HEK293T (cell line): ENCODE results near the gene CRLF1.

Experiments
- CTCF ChIA-PET: fragments of 350-600 bp; formaldehyde crosslinking; extraction: SDS; loops from one replicate; lab custom pipeline; 2021; ENCODE audit warnings: antibody characterized with exemption, inconsistent platforms; lab: Yijun Ruan, JAX
- POLR2A ChIA-PET: fragments of 350-600 bp; formaldehyde crosslinking; extraction: SDS; loops from one replicate; lab custom pipeline; 2020; ENCODE audit warnings: antibody characterized with exemption, inconsistent platforms; lab: Yijun Ruan, JAX
- DNase-seq: peaks from one replicate; pipeline ENCODE4 v3.0.0; 2012; ENCODE audit warnings: mixed read lengths; ENCODE audit errors: extremely low spot score
- ARNT ChIP-seq: fragments of 450-650 bp; IDR thresholded peaks from 2 replicates; pipeline ENCODE4 v1.6.1; 2017; ENCODE audit warnings: mild to moderate bottlenecking
- BHLHE40 ChIP-seq: fragments of 450-650 bp; IDR thresholded peaks from 2 replicates; pipeline ENCODE4 v1.6.1; 2016; ENCODE audit warnings: mild to moderate bottlenecking, moderate library complexity, borderline replicate concordance
- CTBP1 ChIP-seq: fragments of 450-650 bp; IDR thresholded peaks from 2 replicates; pipeline ENCODE4 v1.6.1; 2016; ENCODE audit warnings: borderline replicate concordance
- ELF4 ChIP-seq: fragments of 450-650 bp; IDR thresholded peaks from 2 replicates; pipeline ENCODE4 v1.6.1; 2017; ENCODE audit warnings: antibody characterized with exemption
- FOXA1 ChIP-seq: fragments of 450-650 bp; IDR thresholded peaks from 2 replicates; pipeline ENCODE4 v1.6.1; 2016; ENCODE audit warnings: mild to moderate bottlenecking
- FOXK2 ChIP-seq: fragments of 450-650 bp; IDR thresholded peaks from 2 replicates; pipeline ENCODE4 v1.6.1; 2016; ENCODE audit warnings: mild to moderate bottlenecking
- FOXM1 ChIP-seq: fragments of 450-650 bp; IDR thresholded peaks from 2 replicates; pipeline ENCODE4 v1.6.1; 2017; ENCODE audit warnings: mild to moderate bottlenecking, borderline replicate concordance
- HDGF ChIP-seq: fragments of 450-650 bp; IDR thresholded peaks from 2 replicates; pipeline ENCODE4 v1.6.1; 2017; ENCODE audit warnings: antibody characterized with exemption, borderline replicate concordance
- L3MBTL2 ChIP-seq: fragments of 450-650 bp; conservative IDR thresholded peaks from 2 replicates; pipeline ENCODE4 v1.6.1; 2016; ENCODE audit warnings: mild to moderate bottlenecking
- LEF1 ChIP-seq: fragments of 450-650 bp; IDR thresholded peaks from 2 replicates; pipeline ENCODE4 v1.6.1; 2017; ENCODE audit warnings: mild to moderate bottlenecking, borderline replicate concordance
- NFRKB ChIP-seq: fragments of 450-650 bp; IDR thresholded peaks from 2 replicates; pipeline ENCODE4 v1.6.1; 2016; ENCODE audit warnings: mild to moderate bottlenecking, moderate library complexity
- SP1 ChIP-seq: fragments of 450-650 bp; IDR thresholded peaks from 2 replicates; pipeline ENCODE4 v1.6.1; 2017
- SUZ12 ChIP-seq: fragments of 450-650 bp; IDR thresholded peaks from 2 replicates; pipeline ENCODE4 v1.6.1; 2016; ENCODE audit warnings: mild to moderate bottlenecking
- TARDBP ChIP-seq: fragments of 450-650 bp; IDR thresholded peaks from 2 replicates; pipeline ENCODE4 v1.6.1; 2016
- ZNF384 ChIP-seq: fragments of 450-650 bp; IDR thresholded peaks from 2 replicates; pipeline ENCODE4 v1.6.1; 2016
- TF ChIP-seq, protein P1 (sequence below): fragments of 450-650 bp; IDR thresholded peaks from 2 replicates; pipeline ENCODE4 v1.6.1; 2016

Gene CRLF1

DNA sequence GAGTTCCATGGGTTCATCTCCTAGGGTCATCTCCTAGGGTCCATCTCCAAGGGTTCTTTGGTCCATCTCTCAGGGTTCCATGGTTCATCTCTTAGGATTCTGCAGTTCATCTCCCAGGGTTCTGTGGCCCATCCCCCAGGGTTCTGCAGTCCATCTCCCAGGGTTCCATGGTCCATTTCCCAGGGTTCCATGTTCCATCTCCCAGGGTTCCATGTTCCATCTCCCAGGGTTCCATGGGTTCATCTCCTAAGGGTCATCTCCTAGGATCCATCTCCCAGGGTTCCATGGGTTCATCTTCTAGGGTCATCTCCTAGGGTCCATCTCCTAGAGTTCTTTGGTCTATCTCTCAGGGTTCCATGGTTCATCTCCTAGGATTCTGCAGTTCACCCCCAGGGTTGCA, 11.0 kb upstream of the CRLF1 start:
- POLR2A ChIA-PET, result no interaction called here
- DNase-seq, result no peak
- TF ChIP-seq ELF4 (no peak), ARNT (no peak), BHLHE40 (no peak)
- CTCF ChIA-PET, result no interaction called here

GRCh38 chr19:18616023-18616422, 9.4 kb upstream of the CRLF1 start:
- no peak for TF ChIP-seq NFRKB
- no peak for TF ChIP-seq L3MBTL2
- no peak for TF ChIP-seq ZNF384
- no peak for TF ChIP-seq FOXK2
- TF ChIP-seq LEF1, result no peak
- TF ChIP-seq TARDBP, result no peak
- TF ChIP-seq CTBP1, result no peak
- TF ChIP-seq SP1, result no peak
- TF ChIP-seq FOXA1, result no peak
- no peak for TF ChIP-seq FOXM1
- TF ChIP-seq SUZ12, result no peak
- TF ChIP-seq ELF4, result no peak
- TF ChIP-seq HDGF, result no peak
- POLR2A ChIA-PET, result no interaction called here
- CTCF ChIA-PET, result no interaction called here

GRCh38 chr19:18613589-18614234, 7.1 kb upstream of the CRLF1 start:
- DNase-seq, result no peak
- CTCF ChIA-PET, result no interaction called here
- POLR2A ChIA-PET, result no interaction called here
- TF ChIP-seq FOXK2 (no peak), FOXM1 (no peak)

More at GRCh38 chr19:18616023-18616422, 9.4 kb upstream of the CRLF1 start:
- no peak for DNase-seq

DNA sequence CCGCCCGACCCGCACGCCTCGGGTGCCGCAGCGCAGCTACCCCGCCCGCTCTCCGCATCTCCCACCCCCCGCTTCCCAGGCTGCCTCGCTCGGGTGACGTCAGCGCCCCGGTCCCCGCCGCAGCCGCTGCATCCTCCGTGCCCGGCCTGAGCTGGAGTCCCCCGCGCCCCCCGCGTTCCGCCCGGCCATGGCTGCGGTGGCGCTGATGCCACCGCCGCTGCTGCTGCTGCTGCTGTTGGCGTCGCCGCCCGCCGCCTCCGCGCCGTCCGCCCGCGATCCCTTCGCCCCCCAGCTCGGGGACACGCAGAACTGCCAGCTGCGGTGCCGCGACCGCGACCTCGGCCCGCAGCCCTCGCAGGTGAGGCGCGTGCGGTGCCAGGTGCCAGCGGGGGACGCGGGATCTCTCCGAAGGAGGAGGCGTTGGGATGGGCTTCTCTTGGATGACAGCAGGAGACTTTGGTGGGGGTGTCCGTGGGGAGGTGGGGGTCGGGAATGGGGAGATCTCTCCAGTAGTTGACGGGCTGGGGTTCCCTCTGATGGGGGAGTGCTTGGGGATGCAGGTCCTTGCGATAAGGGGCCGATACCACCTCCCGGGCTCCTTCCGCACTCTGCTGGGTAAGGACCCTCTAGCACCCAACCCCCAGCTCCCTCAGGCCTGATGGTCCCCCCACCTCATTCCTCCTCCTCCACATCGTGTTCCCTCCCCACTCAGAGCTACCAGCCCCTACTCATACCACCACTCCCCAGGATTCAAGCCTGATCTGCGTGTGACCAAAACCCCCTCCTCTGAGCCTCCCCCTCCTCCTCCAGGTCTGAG, 6.4 kb upstream of the CRLF1 start, which contains the start of gene TMEM59L:
Gene TMEM59L, plus strand, starts transcription at position 99 of the 817 bp plus-strand sequence. Its CDS starts 89 bp downstream, at position 188.
- CTCF ChIA-PET, result no interaction called here
- POLR2A ChIA-PET, result no interaction called here
- TF ChIP-seq TARDBP (no peak), FOXM1 (no peak), SUZ12 (no peak), L3MBTL2 (no peak), FOXK2 (no peak), SP1 (no peak), BHLHE40 (no peak), CTBP1 (no peak)
- DNase-seq, result no peak

- ChIA-PET POLR2A (no interaction called here), CTCF (no interaction called here)
- no peak for DNase-seq
- no peak for TF ChIP-seq TARDBP
- TF ChIP-seq L3MBTL2, result peak; percentile 76
- TF ChIP-seq FOXM1, result no peak
- TF ChIP-seq SP1, result no peak
Observed at GRCh38 chr19:18612051-18612771, 5.6 kb upstream of the CRLF1 start.

DNA sequence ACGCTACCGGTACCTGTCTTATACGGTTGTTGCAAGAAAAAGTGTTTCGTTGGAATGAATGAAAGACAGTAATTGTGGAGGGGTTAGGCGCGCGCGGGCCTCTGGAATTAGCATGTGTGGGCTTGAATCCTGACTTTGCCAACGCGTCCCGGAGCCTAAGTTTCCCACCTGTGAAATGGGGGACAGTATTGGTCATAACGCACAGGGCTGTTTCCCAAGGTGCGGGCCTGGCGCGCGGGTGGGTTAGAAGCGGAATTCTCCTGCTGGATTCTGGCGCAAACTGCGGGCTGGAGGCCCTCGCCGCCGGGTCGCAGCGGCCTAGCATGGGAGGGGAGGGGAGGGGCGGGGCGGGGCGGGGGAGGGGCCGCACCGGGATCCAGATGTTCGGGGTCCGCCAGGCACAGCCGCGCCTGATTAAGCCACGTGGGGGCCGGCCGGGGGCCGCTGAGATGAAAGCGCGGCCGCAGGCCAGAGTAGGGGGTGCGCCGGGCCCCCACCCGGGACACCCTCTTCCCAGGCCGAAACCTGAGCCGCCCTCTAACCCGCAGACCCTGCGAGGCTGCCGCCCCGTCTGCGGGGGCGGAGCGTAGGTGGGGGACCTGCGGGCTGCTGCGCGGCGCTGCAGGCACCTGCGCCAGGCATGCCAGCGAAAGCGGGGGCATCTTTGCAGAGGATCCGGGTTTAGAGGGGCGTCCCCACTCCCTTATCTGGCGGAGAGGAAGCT, 4.9 kb upstream of the CRLF1 start:
- ChIA-PET POLR2A (no interaction called here), CTCF (no interaction called here)
- no peak for DNase-seq
- TF ChIP-seq CTBP1, result no peak
- TF ChIP-seq HDGF, result no peak
- no peak for TF ChIP-seq FOXK2
- no peak for TF ChIP-seq ELF4
- TF ChIP-seq SP1, result no peak
- no peak for TF ChIP-seq FOXM1
- no peak for TF ChIP-seq LEF1
- TF ChIP-seq BHLHE40, result no peak
- TF ChIP-seq NFRKB, result no peak
- no peak for TF ChIP-seq ARNT
- TF ChIP-seq FOXA1, result no peak
- no peak for TF ChIP-seq TARDBP
- TF ChIP-seq ZNF384, result no peak
- TF ChIP-seq, protein P1, sequence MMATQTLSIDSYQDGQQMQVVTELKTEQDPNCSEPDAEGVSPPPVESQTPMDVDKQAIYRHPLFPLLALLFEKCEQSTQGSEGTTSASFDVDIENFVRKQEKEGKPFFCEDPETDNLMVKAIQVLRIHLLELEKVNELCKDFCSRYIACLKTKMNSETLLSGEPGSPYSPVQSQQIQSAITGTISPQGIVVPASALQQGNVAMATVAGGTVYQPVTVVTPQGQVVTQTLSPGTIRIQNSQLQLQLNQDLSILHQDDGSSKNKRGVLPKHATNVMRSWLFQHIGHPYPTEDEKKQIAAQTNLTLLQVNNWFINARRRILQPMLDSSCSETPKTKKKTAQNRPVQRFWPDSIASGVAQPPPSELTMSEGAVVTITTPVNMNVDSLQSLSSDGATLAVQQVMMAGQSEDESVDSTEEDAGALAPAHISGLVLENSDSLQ, result no peak
- no peak for TF ChIP-seq SUZ12
- TF ChIP-seq L3MBTL2, result no peak
